Prostate gland (tissue), 2 donors: ENCODE results near the gene PEX11A.

Experiments
- POLR2A ChIP-seq: fragments of 450-650 bp; IDR thresholded peaks from one replicate; pipeline ENCODE4 v1.6.1; 2016; ENCODE audit warnings: antibody characterized with exemption, mild to moderate bottlenecking
- POLR2AphosphoS5 ChIP-seq: sonication (generic); formaldehyde crosslinking; IDR thresholded peaks from one replicate; pipeline ENCODE4 v1.6.1; 2017; ENCODE audit warnings: antibody characterized with exemption
- TF ChIP-seq, protein P1 (sequence below), 4 experiments: fragments of 200-600 bp in 2 of 4; fragments of 450-650 bp in 2 of 4; sonication (generic) in 2 of 4; IDR thresholded peaks; 1 replicate in 3 of 4; 2 replicates in 1 of 4; pipeline ENCODE4 v1.5.1; 2016 to 2019; ENCODE audit warnings: antibody characterized with exemption in 4 of 4, mild to moderate bottlenecking in 2 of 4, moderate library complexity in 2 of 4

- TF ChIP-seq POLR2A (no peak), POLR2AphosphoS5 (no peak)
- TF ChIP-seq, protein P1, sequence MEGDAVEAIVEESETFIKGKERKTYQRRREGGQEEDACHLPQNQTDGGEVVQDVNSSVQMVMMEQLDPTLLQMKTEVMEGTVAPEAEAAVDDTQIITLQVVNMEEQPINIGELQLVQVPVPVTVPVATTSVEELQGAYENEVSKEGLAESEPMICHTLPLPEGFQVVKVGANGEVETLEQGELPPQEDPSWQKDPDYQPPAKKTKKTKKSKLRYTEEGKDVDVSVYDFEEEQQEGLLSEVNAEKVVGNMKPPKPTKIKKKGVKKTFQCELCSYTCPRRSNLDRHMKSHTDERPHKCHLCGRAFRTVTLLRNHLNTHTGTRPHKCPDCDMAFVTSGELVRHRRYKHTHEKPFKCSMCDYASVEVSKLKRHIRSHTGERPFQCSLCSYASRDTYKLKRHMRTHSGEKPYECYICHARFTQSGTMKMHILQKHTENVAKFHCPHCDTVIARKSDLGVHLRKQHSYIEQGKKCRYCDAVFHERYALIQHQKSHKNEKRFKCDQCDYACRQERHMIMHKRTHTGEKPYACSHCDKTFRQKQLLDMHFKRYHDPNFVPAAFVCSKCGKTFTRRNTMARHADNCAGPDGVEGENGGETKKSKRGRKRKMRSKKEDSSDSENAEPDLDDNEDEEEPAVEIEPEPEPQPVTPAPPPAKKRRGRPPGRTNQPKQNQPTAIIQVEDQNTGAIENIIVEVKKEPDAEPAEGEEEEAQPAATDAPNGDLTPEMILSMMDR (IDR thresholded peaks at IDR 0.05), result no peak
Observed at GRCh38 chr15:89653578-89653977, 37.0 kb downstream of the PEX11A start.
